H1 (cell line): ENCODE measurements around the gene SNX20.

Source experiments
- ATF3 ChIP-seq: IDR thresholded peaks from 2 replicates; pipeline ENCODE4 v1.6.1; 2011; ENCODE audit warnings: low read depth, mild to moderate bottlenecking, low read length; ENCODE audit not compliant: insufficient read depth
- BRCA1 ChIP-seq: IDR thresholded peaks from 2 replicates; pipeline ENCODE4 v1.6.1; 2012; ENCODE audit warnings: low read depth, low read length, improper control_type of control experiment
- CTCF ChIP-seq, 3 experiments: IDR thresholded peaks; 1 replicate in 2 of 3; 2 replicates in 1 of 3; pipeline versions ENCODE4 v1.5.1 to v1.6.1; 2011; ENCODE audit warnings: low read length in 3 of 3, mild to moderate bottlenecking in 3 of 3, inconsistent platforms in 2 of 3, low read depth in 1 of 3, moderate library complexity in 1 of 3; ENCODE audit not compliant: insufficient read depth in 1 of 3; ENCODE audit errors: control extremely low read depth in 1 of 3
- EGR1 ChIP-seq: IDR thresholded peaks from 2 replicates; pipeline ENCODE4 v1.6.1; 2011; ENCODE audit warnings: low read depth, low read length, borderline replicate concordance
- EZH2 ChIP-seq: fragments of 200-600 bp; sonication (generic); IDR thresholded peaks from 2 replicates; pipeline ENCODE4 v1.7.1; 2012; ENCODE audit warnings: low read depth, mild to moderate bottlenecking, moderate library complexity, low read length, inconsistent platforms; ENCODE audit not compliant: severe bottlenecking
- MAX ChIP-seq: IDR thresholded peaks from 2 replicates; pipeline ENCODE4 v1.6.1; 2012; ENCODE audit warnings: inconsistent platforms
- NANOG ChIP-seq: IDR thresholded peaks from 2 replicates; pipeline ENCODE4 v1.6.1; 2011; ENCODE audit warnings: low read length, low read depth, mild to moderate bottlenecking, inconsistent platforms; ENCODE audit not compliant: insufficient read depth, poor library complexity, severe bottlenecking
- POLR2A ChIP-seq, 2 experiments: IDR thresholded peaks; 1 replicate in 1 of 2; 2 replicates in 1 of 2; pipeline ENCODE4 v1.6.1; 2011; ENCODE audit warnings: low read depth in 2 of 2, low read length in 2 of 2, mild to moderate bottlenecking in 2 of 2; ENCODE audit errors: control extremely low read depth in 1 of 2
- POLR2AphosphoS5 ChIP-seq: IDR thresholded peaks from 2 replicates; pipeline ENCODE4 v1.6.1; 2011; ENCODE audit warnings: low read depth, low read length
- SIX5 ChIP-seq: IDR thresholded peaks from 2 replicates; pipeline ENCODE4 v1.6.1; 2011; ENCODE audit warnings: mild to moderate bottlenecking, low read depth, low read length
- TAF1 ChIP-seq: IDR thresholded peaks from 2 replicates; pipeline ENCODE4 v1.6.1; 2011; ENCODE audit warnings: mild to moderate bottlenecking, low read depth, low read length
- TCF12 ChIP-seq: IDR thresholded peaks from 2 replicates; pipeline ENCODE4 v1.6.1; 2011; ENCODE audit warnings: low read depth, mild to moderate bottlenecking, low read length

GRCh38 chr16:50645563-50646220, 35.4 kb downstream of the SNX20 start:
- no peak for TF ChIP-seq CTCF (IDR thresholded peaks at IDR 0.05; ENCODE audit: control extremely low read depth in 1 of 3, insufficient read depth in 1 of 3, low read depth in 1 of 3, low read length in 3 of 3)
- TF ChIP-seq POLR2A (IDR thresholded peaks at IDR 0.05; ENCODE audit: control extremely low read depth in 1 of 2, low read depth in 2 of 2, low read length in 2 of 2) = no peak
- no peak for TF ChIP-seq SIX5
- no peak for TF ChIP-seq TAF1
- TF ChIP-seq BRCA1 = no peak
- TF ChIP-seq NANOG = no peak
- TF ChIP-seq TCF12 = no peak
- no peak for TF ChIP-seq POLR2AphosphoS5
- TF ChIP-seq EZH2 = no peak
- TF ChIP-seq MAX = no peak
- TF ChIP-seq EGR1 = no peak
- no peak for TF ChIP-seq ATF3
